RWPE2 (cell line): Measurements from ENCODE around the gene MOB3A.

Experiments used
- ATAC-seq: fragments of 200-7000 bp; cut with Tn5 transposase; 3 replicates; pipeline ENCODE4 v1.9.1; 2021; ENCODE audit warnings: low read depth
- DNase-seq: peaks from one replicate; pipeline ENCODE4 v3.0.0-alpha.2; 2020; ENCODE audit warnings: low spot score
- H3K27ac ChIP-seq: fragments of 450-650 bp; 2 replicates; pipeline ENCODE4 v1.5.1; 2017; ENCODE audit warnings: mild to moderate bottlenecking; ENCODE audit not compliant: poor library complexity, severe bottlenecking
- H3K27me3 ChIP-seq: fragments of 250-450 bp; sonication (Bioruptor Pico); 2 replicates; pipeline ENCODE4 v1.5.1; 2021; ENCODE audit warnings: mild to moderate bottlenecking, moderate library complexity; ENCODE audit not compliant: insufficient read depth, poor library complexity, severe bottlenecking
- H3K36me3 ChIP-seq: fragments of 250-450 bp; sonication (Bioruptor Pico); 2 replicates; pipeline ENCODE4 v1.5.1; 2020; ENCODE audit warnings: low read depth, mild to moderate bottlenecking, moderate library complexity
- H3K4me1 ChIP-seq: fragments of 250-450 bp; sonication (Bioruptor Pico); 2 replicates; pipeline ENCODE4 v1.5.1; 2021; ENCODE audit warnings: mild to moderate bottlenecking, moderate library complexity; ENCODE audit not compliant: insufficient read depth, poor library complexity, severe bottlenecking
- H3K4me3 ChIP-seq: fragments of 250-450 bp; sonication (Bioruptor Pico); 2 replicates; pipeline ENCODE4 v1.5.1; 2021; ENCODE audit warnings: mild to moderate bottlenecking, moderate library complexity; ENCODE audit not compliant: severe bottlenecking
- H3K9me3 ChIP-seq: fragments of 250-450 bp; sonication (Bioruptor Pico); 2 replicates; pipeline ENCODE4 v1.5.1; 2021; ENCODE audit warnings: mild to moderate bottlenecking, moderate library complexity; ENCODE audit not compliant: severe bottlenecking
- CTCF ChIP-seq: fragments of 450-650 bp; IDR thresholded peaks from one replicate; pipeline ENCODE4 v1.5.1; 2017; ENCODE audit warnings: mild to moderate bottlenecking, moderate library complexity; ENCODE audit not compliant: poor library complexity, severe bottlenecking

MOB3A gene

GRCh38 chr19:2043961-2044708 lies 52.0 kb downstream of the MOB3A start:
- peak overlapping the region; percentile 83 for H3K27ac ChIP-seq

GRCh38 chr19:2043251-2043641 lies 52.9 kb downstream of the MOB3A start:
- H3K4me1 ChIP-seq = peaks cover 37% of the 10 kb centered on the region
- peak overlapping the region; percentile 83 for H3K27ac ChIP-seq
- DNase-seq (no peak), ATAC-seq (peak; percentile 1; the same call in 1 of the 3 replicates)
- H3K36me3 ChIP-seq = peaks cover 95% of the 10 kb centered on the region
- no peak overlapping the region for H3K4me3 ChIP-seq
- H3K27me3 ChIP-seq = no peaks in the 10 kb centered on the region
- no peak for TF ChIP-seq CTCF
- H3K9me3 ChIP-seq = no peaks in the 10 kb centered on the region

More at GRCh38 chr19:2043961-2044708, 52.0 kb downstream of the MOB3A start:
- Histone ChIP-seq H3K36me3 (peaks cover 95% of the 10 kb centered on the region), H3K9me3 (no peaks in the 10 kb centered on the region), H3K4me3 (no peak overlapping the region), H3K4me1 (peaks cover 42% of the 10 kb centered on the region), H3K27me3 (no peaks in the 10 kb centered on the region)
- no peak for ATAC-seq
- no peak for TF ChIP-seq CTCF
- DNase-seq = no peak

- ATAC-seq (peak; percentile 2; the same call in 1 of the 3 replicates), DNase-seq (peak; percentile 69)
- Histone ChIP-seq H3K9me3 (no peaks in the 10 kb centered on the region), H3K4me3 (no peak overlapping the region), H3K36me3 (peaks cover 90% of the 10 kb centered on the region), H3K27me3 (no peaks in the 10 kb centered on the region), H3K4me1 (peaks cover 32% of the 10 kb centered on the region), H3K27ac (peak overlapping the region; percentile 83)
- no peak for TF ChIP-seq CTCF
Observed at GRCh38 chr19:2042485-2043250, 53.5 kb downstream of the MOB3A start.

- peak; percentile 97 for DNase-seq
- ATAC-seq = peak; percentile 81
- TF ChIP-seq CTCF = no peak
Observed at GRCh38 chr19:2041683-2042484, 54.2 kb downstream of the MOB3A start.

More at GRCh38 chr19:2041683-2042484, 54.2 kb downstream of the MOB3A start:
- Histone ChIP-seq H3K4me3 (no peak overlapping the region), H3K4me1 (peaks cover 24% of the 10 kb centered on the region), H3K27ac (peak overlapping the region; percentile 83), H3K9me3 (no peaks in the 10 kb centered on the region), H3K36me3 (peaks cover 82% of the 10 kb centered on the region), H3K27me3 (no peaks in the 10 kb centered on the region)
